OCI-LY7 (cell line): ENCODE data around the gene MGAT2. TPM values are rescaled to one million over a fixed set of nuclear protein-coding genes. Genes with fewer than 3 reads are reported as not detected.

Experiments
- BruUV-seq: library from RNA; stranded (reverse); fragments of 400-500 nt; replicated peaks from 2 replicates; lab custom pipeline; 2021; lab: Mats Ljungman, UMichigan
- CTCF ChIA-PET: fragments of 300-600 bp; sonication (Branson Sonifier 250); formaldehyde crosslinking; loops from one replicate; lab custom pipeline; 2022; ENCODE audit warnings: antibody characterized with exemption; ENCODE audit not compliant: unreplicated experiment; lab: Charles Lee
- POLR2A ChIA-PET: fragments of 300-600 bp; sonication (Branson Sonifier 250); formaldehyde crosslinking; loops from one replicate; lab custom pipeline; 2022; ENCODE audit warnings: antibody characterized with exemption; lab: Charles Lee
- DNase-seq: peaks from one replicate; pipeline ENCODE4 v3.0.0-alpha.2; 2015; ENCODE audit warnings: low spot score
- H2AFZ ChIP-seq: fragments of 200-600 bp; sonication (generic), shearing (Covaris generic); 2 replicates; pipeline ENCODE4 v1.6.1; 2014; ENCODE audit warnings: mild to moderate bottlenecking, antibody characterized with exemption, low read length, moderate library complexity
- H3K27ac ChIP-seq: fragments of 200-600 bp; sonication (generic); 2 replicates; pipeline ENCODE4 v1.5.1; 2014; ENCODE audit warnings: mixed run types, low read depth, mild to moderate bottlenecking, moderate library complexity, low read length, inconsistent platforms; ENCODE audit not compliant: poor library complexity, severe bottlenecking
- H3K36me3 ChIP-seq: fragments of 200-600 bp; sonication (generic); 2 replicates; pipeline ENCODE4 v1.6.1; 2014; ENCODE audit warnings: mild to moderate bottlenecking, antibody characterized with exemption, low read length, moderate library complexity, mixed read lengths; ENCODE audit not compliant: insufficient read depth
- H3K4me1 ChIP-seq: fragments of 200-600 bp; sonication (generic); 2 replicates; pipeline ENCODE4 v1.5.1; 2014; ENCODE audit warnings: mild to moderate bottlenecking, low read length; ENCODE audit not compliant: insufficient read depth, poor library complexity, severe bottlenecking
- H3K4me2 ChIP-seq: fragments of 200-600 bp; sonication (generic); 2 replicates; pipeline ENCODE4 v1.6.1; 2014; ENCODE audit warnings: mild to moderate bottlenecking, low read length
- H3K4me3 ChIP-seq: fragments of 200-600 bp; sonication (generic); 2 replicates; pipeline ENCODE4 v1.5.1; 2014; ENCODE audit warnings: mild to moderate bottlenecking, low read depth, low read length; ENCODE audit not compliant: poor library complexity, severe bottlenecking
- H3K79me2 ChIP-seq: fragments of 200-600 bp; sonication (generic); 2 replicates; pipeline ENCODE4 v1.6.1; 2016; ENCODE audit warnings: low read depth, mild to moderate bottlenecking, low read length, moderate library complexity, mixed read lengths; ENCODE audit not compliant: insufficient read depth
- H3K9me2 ChIP-seq: fragments of 200-600 bp; sonication (generic); 2 replicates; pipeline ENCODE4 v1.6.1; 2016; ENCODE audit warnings: mild to moderate bottlenecking, low read length, mixed read lengths; ENCODE audit not compliant: insufficient read depth
- H3K9me3 ChIP-seq: fragments of 200-600 bp; sonication (generic); 2 replicates; pipeline ENCODE4 v1.6.1; 2014; ENCODE audit warnings: mild to moderate bottlenecking, mixed run types, low read length, mixed read lengths
- H4K20me1 ChIP-seq: fragments of 200-600 bp; sonication (generic); 2 replicates; pipeline ENCODE4 v1.6.1; 2014; ENCODE audit warnings: mild to moderate bottlenecking, antibody characterized with exemption, low read length, moderate library complexity, mixed read lengths; ENCODE audit not compliant: insufficient read depth
- CTCF ChIP-seq: fragments of 200-600 bp; sonication (generic); conservative IDR thresholded peaks from 2 replicates; pipeline ENCODE4 v1.5.1; 2014; ENCODE audit warnings: mild to moderate bottlenecking, antibody characterized with exemption, low read length, moderate library complexity, mixed read lengths
- EZH2phosphoT487 ChIP-seq: fragments of 200-600 bp; sonication (generic); IDR thresholded peaks from 2 replicates; pipeline ENCODE4 v1.6.1; 2018; ENCODE audit warnings: low read depth, borderline replicate concordance, mild to moderate bottlenecking, mixed run types, antibody characterized with exemption, low read length, moderate library complexity, mixed read lengths
- intact Hi-C: fragments of 100-400 bp; cut with micrococcal nuclease; formaldehyde crosslinking; loops from one replicate; pipeline ENCODE4 v1.10.0; 2022; ENCODE audit not compliant: unreplicated experiment
- total RNA-seq, 2 experiments: library from RNA; depleted of rRNA in 1 of 2; stranded (reverse); fragments of >200 nt in 1 of 2; shearing (Covaris generic) in 1 of 2; gene quantifications; 2 replicates each; pipeline ENCODE4 v1.2.3, GENCODE V29; 2014 to 2022

MGAT2 gene
- total RNA-seq, 2 experiments from 2014 or later = 71.7 to 83.5 TPM

DNA sequence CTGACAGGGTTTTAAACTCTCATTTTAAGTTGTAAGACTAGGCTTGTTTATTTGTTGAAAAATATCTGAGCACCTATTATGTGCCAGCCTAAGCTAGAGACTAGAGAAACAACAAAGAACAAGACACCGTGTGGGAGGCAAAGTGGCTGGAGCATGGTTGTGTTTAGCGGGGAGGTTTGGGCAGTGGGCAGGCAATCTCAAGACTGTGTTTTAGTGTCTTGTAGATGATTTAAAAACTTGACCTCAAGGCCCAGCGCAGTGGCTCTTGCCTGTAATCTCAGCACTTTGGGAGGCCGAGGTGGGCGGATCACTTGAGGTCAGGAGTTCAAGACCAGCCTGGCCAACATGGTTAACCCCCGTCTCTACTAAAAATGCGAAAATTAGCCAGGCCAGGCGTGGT, 7.9 kb upstream of the MGAT2 start:
- BruUV-seq = no TSS peak

GRCh38 chr14:49614196-49614595, 6.4 kb upstream of the MGAT2 start:
- no TSS peak for BruUV-seq
- DNase-seq = no peak
- Histone ChIP-seq H3K4me2 (no peak overlapping the region), H3K27ac (no peak overlapping the region), H4K20me1 (peaks cover 10% of the 10 kb centered on the region; the same call in 1 of the 2 replicates), H3K4me1 (peaks cover 25% of the 10 kb centered on the region), H2AFZ (no peak overlapping the region), H3K79me2 (peaks cover 75% of the 10 kb centered on the region), H3K9me2 (no peaks in the 10 kb centered on the region), H3K9me3 (no peaks in the 10 kb centered on the region), H3K36me3 (peaks cover 95% of the 10 kb centered on the region), H3K4me3 (no peak overlapping the region)
- TF ChIP-seq EZH2phosphoT487 (no peak), CTCF (no peak)
- POLR2A ChIA-PET = no interaction called here
- intact Hi-C loops = no loop called here
- CTCF ChIA-PET = no interaction called here

More for the DNA sequence above, 7.9 kb upstream of the MGAT2 start:
- ChIA-PET POLR2A (interaction anchor here (1.5 kb wide), 2 partner anchors 12 to 14 kb away, joined by 3 to 8 read pairs; partner anchors contain the start of gene LRR1), CTCF (no interaction called here)
- intact Hi-C loops = no loop called here
- DNase-seq = no peak
- Histone ChIP-seq H4K20me1 (peaks cover 9% of the 10 kb centered on the region; the same call in 1 of the 2 replicates), H3K36me3 (peaks cover 94% of the 10 kb centered on the region), H2AFZ (no peak overlapping the region), H3K9me2 (no peaks in the 10 kb centered on the region), H3K79me2 (peaks cover 72% of the 10 kb centered on the region), H3K4me1 (peaks cover 9% of the 10 kb centered on the region), H3K4me3 (no peak overlapping the region), H3K27ac (no peak overlapping the region), H3K4me2 (no peak overlapping the region), H3K9me3 (no peaks in the 10 kb centered on the region)
- no peak for TF ChIP-seq EZH2phosphoT487
- TF ChIP-seq CTCF = no peak

GRCh38 chr14:49615776-49616175, 4.8 kb upstream of the MGAT2 start:
- TF ChIP-seq EZH2phosphoT487 (no peak), CTCF (no peak)
- no peak for DNase-seq
- no TSS peak for BruUV-seq
- Histone ChIP-seq H3K27ac (no peak overlapping the region), H3K4me1 (peaks cover 25% of the 10 kb centered on the region), H3K4me2 (no peak overlapping the region), H3K9me3 (no peaks in the 10 kb centered on the region), H2AFZ (no peak overlapping the region), H3K4me3 (no peak overlapping the region), H3K36me3 (peaks cover 86% of the 10 kb centered on the region), H4K20me1 (peaks cover 15% of the 10 kb centered on the region; the same call in 1 of the 2 replicates), H3K9me2 (no peaks in the 10 kb centered on the region), H3K79me2 (peaks cover 73% of the 10 kb centered on the region)
- ChIA-PET POLR2A (interaction anchor here (0.6 kb wide), 2 partner anchors 10 to 637 kb away, joined by 3 to 5 read pairs; no protein-coding TSS in a partner anchor), CTCF (no interaction called here)
- intact Hi-C loops = no loop called here
